ENCODE measurements around the gene ACTRT2. TPM values are rescaled to one million over a fixed set of nuclear protein-coding genes. Genes with fewer than 3 reads are reported as not detected.

ACTRT2 gene
- total RNA-seq, 1 experiment from 2014 or later: not detected

DNA sequence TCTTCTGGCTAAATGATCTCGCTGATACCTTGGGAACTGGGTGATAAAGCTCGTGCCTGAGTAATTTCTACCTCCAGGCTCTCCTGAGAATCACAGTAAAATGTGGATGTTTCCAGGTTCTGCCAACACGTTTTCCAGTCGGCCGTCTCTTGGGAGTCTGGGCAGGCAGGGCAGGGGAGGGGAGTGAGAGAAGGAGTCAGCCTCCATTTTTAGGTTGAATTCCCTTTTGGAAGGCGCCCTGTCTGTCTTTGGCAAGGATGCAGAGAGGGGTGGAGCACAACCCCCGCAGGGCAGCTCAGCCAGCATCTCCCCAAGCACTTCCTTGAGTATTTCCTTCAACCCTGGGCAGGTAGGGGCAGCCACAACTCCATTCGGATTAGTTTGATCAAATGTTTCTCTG is 15.5 kb upstream of the ACTRT2 start:
- Histone ChIP-seq H3K79me2 (ENCODE audit: insufficient read depth, low read length) (no peaks in the 10 kb centered on the region), H4K20me1 (ENCODE audit: control insufficient read depth, insufficient read depth, insufficient read length) (no peaks in the 10 kb centered on the region), H3K56ac (ENCODE audit: insufficient read length, low read depth, low read length) (no peak overlapping the region), H2BK20ac (ENCODE audit: low read depth, low read length, poor library complexity, severe bottlenecking) (no peak overlapping the region), H2BK120ac (ENCODE audit: low read depth, low read length, poor library complexity, severe bottlenecking) (no peak overlapping the region), H4K8ac (replicated peaks; ENCODE audit: insufficient read length, low read depth, low read length) (no peak overlapping the region), H3K4me1 (ENCODE audit: insufficient read depth, low read length) (no peaks in the 10 kb centered on the region), H2BK15ac (ENCODE audit: low read depth, low read length) (no peak overlapping the region), H4K91ac (ENCODE audit: insufficient read length, low read depth, low read length) (no peak overlapping the region), H2AK5ac (ENCODE audit: insufficient read length, low read length) (no peak overlapping the region), H3K14ac (ENCODE audit: insufficient read depth, low read length) (no peak overlapping the region), H2BK5ac (ENCODE audit: insufficient read length, low read length) (no peak overlapping the region), H2AFZ (ENCODE audit: low read length) (no peak overlapping the region), H3K4ac (ENCODE audit: low read depth, low read length) (no peak overlapping the region), H3K4me2 (ENCODE audit: insufficient read depth, insufficient read length, low read length) (no peak overlapping the region), H3K9me3 (ENCODE audit: control insufficient read depth, low read depth, low read length) (peaks cover 73% of the 10 kb centered on the region), H3K27ac (ENCODE audit: insufficient read length, low read depth, low read length) (no peak overlapping the region), H3K23ac (ENCODE audit: insufficient read length, low read depth, low read length) (no peak overlapping the region), H3T11ph (ENCODE audit: low read length) (no peak overlapping the region), H3K79me1 (ENCODE audit: insufficient read depth, low read depth, low read length, poor library complexity, severe bottlenecking) (no peaks in the 10 kb centered on the region), H3K18ac (ENCODE audit: insufficient read length, low read depth, low read length) (no peak overlapping the region), H3K23me2 (ENCODE audit: insufficient read length, low read depth, low read length, poor library complexity, severe bottlenecking) (no peaks in the 10 kb centered on the region), H3K27me3 (ENCODE audit: insufficient read depth, low read length) (no peaks in the 10 kb centered on the region), H4K5ac (ENCODE audit: insufficient read length, low read depth, low read length) (no peak overlapping the region), H2BK12ac (ENCODE audit: insufficient read length, low read depth, low read length) (no peak overlapping the region), H3K9ac (ENCODE audit: extremely low read depth, insufficient read length, low read length) (no peak overlapping the region)
- no CpG with 5 or more reads among the region's 8 CpGs for WGBS (ENCODE audit: extremely low coverage, insufficient read length, low lambda C conversion rate)
- Mint-ChIP-seq H3K4me3 (no peak overlapping the region), H3K36me3 (ENCODE audit: insufficient read depth in 1 of 3, low read depth in 3 of 3) (peaks cover 2 to 28% (median 11%) of the 10 kb centered on the region in 3 experiments; a peak in 6 of 7 replicates), H3K27ac (no peak overlapping the region; a peak in 1 of 7 replicates), H3K9me3 (peaks cover 36 to 89% of the 10 kb centered on the region in 2 experiments), H3K27me3 (ENCODE audit: low read depth) (peaks cover 3% of the 10 kb centered on the region), H3K4me1 (no peaks in the 10 kb centered on the region)
- TF ChIP-seq, protein P1, sequence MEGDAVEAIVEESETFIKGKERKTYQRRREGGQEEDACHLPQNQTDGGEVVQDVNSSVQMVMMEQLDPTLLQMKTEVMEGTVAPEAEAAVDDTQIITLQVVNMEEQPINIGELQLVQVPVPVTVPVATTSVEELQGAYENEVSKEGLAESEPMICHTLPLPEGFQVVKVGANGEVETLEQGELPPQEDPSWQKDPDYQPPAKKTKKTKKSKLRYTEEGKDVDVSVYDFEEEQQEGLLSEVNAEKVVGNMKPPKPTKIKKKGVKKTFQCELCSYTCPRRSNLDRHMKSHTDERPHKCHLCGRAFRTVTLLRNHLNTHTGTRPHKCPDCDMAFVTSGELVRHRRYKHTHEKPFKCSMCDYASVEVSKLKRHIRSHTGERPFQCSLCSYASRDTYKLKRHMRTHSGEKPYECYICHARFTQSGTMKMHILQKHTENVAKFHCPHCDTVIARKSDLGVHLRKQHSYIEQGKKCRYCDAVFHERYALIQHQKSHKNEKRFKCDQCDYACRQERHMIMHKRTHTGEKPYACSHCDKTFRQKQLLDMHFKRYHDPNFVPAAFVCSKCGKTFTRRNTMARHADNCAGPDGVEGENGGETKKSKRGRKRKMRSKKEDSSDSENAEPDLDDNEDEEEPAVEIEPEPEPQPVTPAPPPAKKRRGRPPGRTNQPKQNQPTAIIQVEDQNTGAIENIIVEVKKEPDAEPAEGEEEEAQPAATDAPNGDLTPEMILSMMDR (conservative IDR thresholded peaks at IDR 0.05): no peak
- DNase-seq: no peak
